ENCODE measurements around the gene ATG2B. TPM values are rescaled to one million over a fixed set of nuclear protein-coding genes. Genes with fewer than 3 reads are reported as not detected.
"Not testable (repeated sequence)": the region's sequence is repeated elsewhere in the genome, so short reads cannot be mapped to it uniquely, and the experiment has no call there.

Gene ATG2B
- total RNA-seq, 1 donor from 2014 or later: 20.1 TPM

DNA sequence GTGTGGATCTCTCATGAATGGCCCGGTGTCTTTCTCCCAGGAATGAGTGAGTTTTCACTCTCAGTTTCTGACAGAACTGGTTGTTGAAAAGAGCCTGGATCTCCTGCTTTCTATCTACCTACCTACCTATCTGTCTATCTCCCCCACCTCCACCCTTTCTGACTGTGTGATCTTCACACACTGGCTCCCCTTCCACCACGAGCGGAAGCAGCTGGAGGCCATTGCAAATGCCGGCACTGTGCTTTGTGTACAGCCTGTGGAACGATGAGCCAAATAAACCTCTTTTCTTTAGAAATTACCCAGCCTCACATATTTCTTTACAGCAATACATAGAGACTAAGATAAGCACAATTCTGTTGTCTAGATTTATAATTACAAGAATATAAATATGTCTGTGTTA, 7.4 kb upstream of the ATG2B start:
- no peak for DNase-seq

- DNase-seq: no peak
Measured at GRCh38 chr14:96368534-96368933, 5.4 kb upstream of the ATG2B start.

DNA sequence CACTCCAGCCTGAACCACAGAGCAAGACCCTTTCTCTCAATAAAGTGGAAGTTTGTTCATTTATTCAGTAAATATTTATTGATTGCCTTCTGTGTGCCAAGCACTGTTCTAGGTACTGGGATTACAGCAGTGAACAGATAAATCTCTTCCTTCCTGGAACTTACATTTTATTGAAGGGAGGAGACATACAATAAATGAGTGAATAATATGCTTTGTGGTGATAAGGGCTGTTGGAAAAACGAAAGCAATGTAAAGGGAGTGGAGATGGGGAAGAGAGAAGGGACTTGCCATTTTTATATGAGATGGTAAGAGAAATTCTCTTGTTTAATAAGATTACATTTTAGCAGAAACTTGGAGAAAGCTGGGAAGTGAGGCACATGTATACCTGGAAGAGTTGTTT, 1.8 kb upstream of the ATG2B start:
- no peak for DNase-seq

DNA sequence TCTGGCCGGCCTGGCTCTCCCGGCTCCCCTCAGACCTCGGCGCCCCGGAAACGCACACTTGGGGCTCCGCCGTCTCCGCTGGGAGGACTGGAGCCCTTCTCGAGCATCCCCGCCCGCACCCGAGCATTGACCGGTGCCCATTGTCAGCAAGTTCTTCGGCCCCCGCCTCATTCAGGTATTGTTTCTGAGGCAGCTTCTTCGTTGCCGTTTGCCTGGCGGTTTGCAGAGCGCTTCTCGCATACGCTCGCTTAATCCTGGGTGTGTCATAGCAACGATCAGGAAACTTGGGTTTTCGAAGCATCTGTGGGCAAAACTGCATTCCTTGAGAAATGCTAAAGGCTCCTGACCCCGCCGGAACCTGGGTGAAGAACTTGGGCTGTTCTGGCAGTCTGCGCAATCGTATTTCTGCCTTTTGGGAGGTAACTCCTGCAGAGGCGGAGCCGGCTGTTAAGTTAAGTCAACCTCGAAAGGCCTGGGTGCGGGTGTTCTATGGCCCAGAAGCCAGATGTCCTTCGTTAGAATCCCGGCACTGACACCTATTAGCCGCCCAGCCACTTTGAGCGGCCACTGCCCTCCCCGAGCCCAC, 703 bp upstream of the ATG2B start:
- peak; percentile 50 for DNase-seq

DNA sequence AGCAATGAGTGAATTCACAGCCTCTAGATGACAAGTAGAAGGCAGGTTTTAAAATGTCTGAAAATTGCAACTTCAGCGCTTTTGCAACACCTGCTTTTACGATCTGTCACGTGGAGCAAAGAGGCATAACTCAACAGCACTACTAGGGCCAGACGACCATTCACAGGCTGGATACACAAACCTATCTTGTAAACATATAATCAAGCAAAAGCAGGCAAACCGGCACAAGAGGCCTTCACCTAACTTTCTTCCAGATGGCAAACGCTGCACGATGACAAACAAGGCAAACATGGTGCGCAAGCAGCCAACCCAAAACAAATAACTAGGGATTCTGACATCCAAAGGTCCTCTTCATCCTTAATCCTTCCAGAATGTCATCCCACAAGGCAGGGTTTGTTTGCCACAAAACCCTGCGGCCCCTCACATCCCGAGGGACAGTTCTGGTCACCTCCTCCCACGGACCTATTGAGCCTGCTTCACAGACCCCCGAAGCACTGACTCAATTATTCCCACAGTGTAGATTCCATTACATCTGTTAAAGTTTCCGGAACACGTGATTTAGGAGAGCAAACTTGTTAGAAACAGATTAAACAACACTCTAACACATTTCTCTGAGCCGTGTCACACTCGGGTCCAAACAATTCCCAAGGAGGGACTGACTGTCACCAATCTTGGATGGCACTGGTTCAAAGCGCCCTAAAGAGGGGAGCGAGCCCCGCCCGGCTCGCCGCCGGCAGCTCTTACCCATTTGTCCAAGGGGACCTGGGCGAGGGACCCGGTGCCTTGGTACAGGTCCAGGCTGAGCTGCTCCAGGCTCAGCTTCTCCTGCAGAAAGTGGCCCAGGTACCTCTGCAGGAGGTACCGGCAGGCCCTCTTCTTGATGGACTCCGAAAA, 823 bp downstream of the ATG2B start:
- DNase-seq: peak; percentile 66

DNA sequence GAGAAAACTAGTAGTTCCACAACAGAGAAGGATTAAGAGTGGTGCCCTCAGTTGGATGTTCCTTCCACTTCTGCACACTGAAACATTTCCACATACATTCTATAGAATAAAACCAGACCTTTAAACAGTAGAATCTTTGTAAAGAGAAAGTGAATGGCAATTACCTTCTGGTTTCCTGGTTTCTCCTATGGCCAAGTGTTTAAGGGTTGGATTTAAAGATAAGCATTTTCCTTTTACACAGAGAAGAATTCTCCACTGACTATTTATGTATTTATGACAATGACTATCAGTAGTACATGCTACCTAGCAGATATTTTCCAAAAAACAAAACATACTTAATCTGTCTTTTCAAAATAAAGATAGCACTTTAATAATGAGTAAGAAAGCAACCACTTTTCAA, 3.2 kb downstream of the ATG2B start:
- no peak for DNase-seq

DNA sequence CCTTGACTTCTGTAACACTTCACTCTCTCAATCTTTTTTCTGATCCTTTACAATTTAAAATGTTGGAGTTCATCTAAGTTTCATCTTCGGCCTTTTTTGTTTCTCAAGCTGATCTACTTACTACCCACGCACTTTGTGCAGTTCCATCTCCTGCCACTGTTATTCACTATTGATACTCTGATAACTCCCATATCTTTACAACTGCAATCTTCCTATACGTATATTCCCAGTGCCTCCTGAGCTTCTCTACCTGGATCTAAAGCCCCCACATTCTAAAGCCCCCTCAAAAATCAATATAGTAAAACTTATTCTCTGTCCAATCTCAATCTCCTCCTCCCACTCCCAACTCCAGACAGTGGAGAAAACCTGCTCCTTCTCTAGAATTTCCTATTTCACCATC, 5.9 kb downstream of the ATG2B start:
- DNase-seq: no peak

DNA sequence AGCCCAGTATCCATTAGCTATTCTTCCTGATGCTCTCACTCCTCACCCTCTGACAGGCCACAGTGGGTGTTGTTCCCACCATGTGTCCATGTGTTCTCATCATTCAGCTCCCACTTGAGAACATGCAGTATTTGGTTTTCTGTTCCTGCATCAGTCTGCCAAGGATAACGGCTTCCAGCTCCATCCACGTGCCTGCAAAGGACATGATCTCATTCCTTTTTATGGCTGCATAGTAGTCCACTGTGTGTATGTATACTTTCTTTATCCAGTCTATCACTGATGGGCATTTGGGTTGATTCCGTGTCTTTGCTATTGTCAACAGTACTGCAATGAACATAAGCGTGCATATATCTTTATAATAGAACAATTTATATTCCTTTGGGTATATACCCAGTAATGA, 8.9 kb downstream of the ATG2B start:
- DNase-seq: no peak

- no peak for DNase-seq
Measured at GRCh38 chr14:96352708-96353107, 10.4 kb downstream of the ATG2B start.

- no peak for DNase-seq
Measured at GRCh38 chr14:96351986-96352385, 11.2 kb downstream of the ATG2B start.

- peak; percentile 6 for DNase-seq
Measured at GRCh38 chr14:96349286-96350075, 13.7 kb downstream of the ATG2B start.

- DNase-seq: not testable (repeated sequence)
Measured at GRCh38 chr14:96347957-96348356, 15.2 kb downstream of the ATG2B start.

GRCh38 chr14:96345669-96346068, 17.5 kb downstream of the ATG2B start:
- DNase-seq: no peak

DNA sequence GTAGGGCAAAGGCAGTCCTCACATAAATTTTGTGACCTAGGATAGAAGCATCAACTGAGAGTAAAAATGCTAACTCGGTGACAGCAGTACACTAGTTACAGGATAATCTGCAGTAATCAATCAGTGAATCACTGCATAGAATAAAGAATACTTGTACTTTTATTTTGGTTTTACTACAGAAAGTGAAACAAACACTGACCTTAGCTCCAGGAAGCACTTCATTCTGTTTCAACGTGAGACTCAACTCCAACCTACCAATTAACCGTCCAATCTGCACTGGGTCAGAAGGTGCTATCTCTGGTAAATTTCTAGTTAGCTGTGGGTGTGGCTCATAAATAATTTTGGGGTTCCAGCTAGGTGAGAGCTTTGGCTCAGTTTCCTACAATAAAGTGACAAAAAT, 21.8 kb downstream of the ATG2B start:
- no peak for DNase-seq

- no peak for DNase-seq
Measured at GRCh38 chr14:96338551-96338950, 24.6 kb downstream of the ATG2B start.

GRCh38 chr14:96324219-96324618, 38.9 kb downstream of the ATG2B start:
- no peak for DNase-seq

DNA sequence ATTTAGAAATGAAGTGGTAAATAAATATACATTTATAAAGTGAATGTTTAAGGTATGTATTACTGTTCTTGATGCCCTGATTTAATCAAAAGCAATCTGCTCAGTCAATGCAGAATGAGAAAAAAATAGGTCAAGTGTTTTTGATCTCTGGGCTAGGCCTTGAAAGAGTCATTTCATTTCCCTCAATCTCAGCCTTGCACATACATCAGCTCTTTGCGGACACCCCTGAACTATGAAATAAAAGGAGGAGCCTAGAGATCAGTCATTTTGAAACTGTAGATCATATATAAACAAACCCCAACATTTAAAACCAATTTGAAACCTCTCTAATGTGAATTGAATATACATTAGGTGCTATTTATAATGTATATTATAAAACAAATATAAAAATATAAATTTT, 42.5 kb downstream of the ATG2B start:
- DNase-seq: no peak

DNA sequence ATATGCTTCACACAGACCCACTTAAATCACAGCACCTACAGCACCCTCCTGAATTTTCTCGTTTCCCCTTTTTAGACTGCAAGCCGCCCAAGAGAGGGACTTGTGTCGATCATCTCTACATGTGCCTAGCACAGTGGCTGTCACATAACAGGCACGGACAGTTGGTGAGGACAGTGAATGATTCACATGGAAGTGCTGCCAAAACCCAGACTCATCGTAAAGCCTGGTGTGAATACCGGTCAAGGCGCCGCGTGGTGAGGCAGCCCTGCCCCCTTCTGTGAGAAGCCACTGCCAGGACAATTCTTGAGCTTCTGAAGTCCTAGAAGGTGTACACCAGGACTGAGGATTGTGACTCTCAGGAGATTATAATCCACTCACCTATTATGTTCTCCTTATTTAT, 44.3 kb downstream of the ATG2B start:
- no peak for DNase-seq

DNA sequence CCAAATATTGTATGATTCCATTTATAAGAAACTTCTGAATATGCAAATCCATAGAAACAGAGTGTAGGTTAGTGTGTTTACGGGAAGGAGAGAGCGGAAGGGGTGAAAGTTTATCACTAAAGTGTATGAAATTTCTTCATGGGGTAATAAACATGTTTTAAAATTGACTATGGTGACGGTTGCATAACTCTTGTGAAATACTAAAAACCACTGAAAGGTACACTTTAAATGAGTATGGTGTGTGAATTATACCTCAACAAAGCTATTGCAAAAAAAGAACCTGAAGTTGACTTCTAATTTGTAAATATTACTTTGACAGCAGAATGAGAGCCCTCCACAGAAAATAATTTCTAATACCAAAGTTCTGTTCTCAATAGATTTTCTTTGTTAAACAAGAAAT, 47.1 kb downstream of the ATG2B start:
- DNase-seq: no peak

GRCh38 chr14:96310906-96311305, 52.2 kb downstream of the ATG2B start:
- DNase-seq: no peak

DNA sequence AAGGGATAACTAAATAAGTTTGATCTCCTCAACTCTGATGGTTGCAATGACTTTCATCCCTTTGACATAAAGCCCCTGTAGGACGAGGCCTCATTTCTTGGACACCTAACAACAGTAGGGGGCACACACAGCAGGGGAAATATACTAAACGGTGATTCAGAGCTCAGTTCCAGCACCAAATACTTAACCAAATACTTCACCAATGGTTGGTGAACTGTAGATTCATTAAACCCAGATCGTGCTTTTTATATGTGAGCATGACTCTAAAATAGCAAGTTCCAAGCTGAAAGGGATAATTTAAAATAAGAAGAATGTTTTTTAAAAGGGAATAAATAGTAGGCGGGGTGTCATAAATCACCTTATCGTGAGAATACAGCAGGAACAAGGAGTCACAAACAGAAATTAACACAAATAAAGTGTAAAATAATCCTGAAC, 53.2 kb downstream of the ATG2B start:
- DNase-seq: peak; percentile 30

- no peak for DNase-seq
Measured at GRCh38 chr14:96309133-96309895, 53.8 kb downstream of the ATG2B start.

GRCh38 chr14:96307434-96307833, 55.7 kb downstream of the ATG2B start:
- DNase-seq: no peak
